Gastrocnemius medialis (tissue), 4 donors: ENCODE data around the gene EXOC3L4. TPM values are rescaled to one million over a fixed set of nuclear protein-coding genes. Genes with fewer than 3 reads are reported as not detected.

Experiments
- ATAC-seq, 2 donors: fragments of 150-250 bp; one replicate each; pipeline ENCODE4 v1.9.1; 2016
- DNase-seq, 2 donors: peaks; one replicate each; pipeline ENCODE4 v3.0.0-alpha.2; 2019
- H3K27ac ChIP-seq, 4 donors: fragments of 200-600 bp; sonication (generic); 1 replicate in 1 of 4; 2 replicates in 3 of 4; pipeline ENCODE4 v1.5.1; 2016 to 2018; ENCODE audit warnings: mild to moderate bottlenecking in 2 of 4, moderate library complexity in 1 of 4
- H3K27me3 ChIP-seq, 3 donors: fragments of 200-600 bp; sonication (generic) in 2 of 3; 1 replicate in 1 of 3; 2 replicates in 2 of 3; pipeline versions ENCODE4 v1.5.1 to v1.6.0; 2016 to 2019; ENCODE audit warnings: mild to moderate bottlenecking in 1 of 3, moderate library complexity in 1 of 3
- H3K36me3 ChIP-seq, 2 donors: fragments of 200-600 bp; sonication (generic) in 1 of 2; one replicate each; pipeline ENCODE4 v1.5.1; 2017 to 2018
- H3K4me1 ChIP-seq, 2 donors: fragments of 200-600 bp; sonication (generic) in 1 of 2; one replicate each; pipeline ENCODE4 v1.5.1; 2016 to 2017; ENCODE audit warnings: mild to moderate bottlenecking in 2 of 2
- H3K4me3 ChIP-seq, 4 donors: fragments of 200-600 bp; sonication (generic) in 3 of 4; 1 replicate in 1 of 4; 2 replicates in 3 of 4; pipeline ENCODE4 v1.5.1; 2016 to 2019; ENCODE audit warnings: mild to moderate bottlenecking in 2 of 4
- H3K9me3 ChIP-seq, 3 donors: fragments of 200-600 bp; sonication (generic) in 2 of 3; 1 replicate in 1 of 3; 2 replicates in 2 of 3; pipeline ENCODE4 v1.5.1; 2016 to 2019
- POLR2A ChIP-seq, 2 donors: fragments of 450-650 bp; IDR thresholded peaks; one replicate each; pipeline ENCODE4 v1.6.1; 2017; ENCODE audit warnings: antibody characterized with exemption in 2 of 2, mild to moderate bottlenecking in 2 of 2, moderate library complexity in 2 of 2
- in situ Hi-C, 4 donors: fragments of 200-750 bp; cut with MboI; loops; one replicate each; pipeline versions ENCODE4 v1.15.0 to v1.8.0; 2017; ENCODE audit warnings: low sequenced_read_pairs in 4 of 4
- intact Hi-C: fragments of 100-400 bp; cut with DNase I; formaldehyde crosslinking; loops from one replicate; pipeline ENCODE4 v1.15.1; 2023; ENCODE audit warnings: low total_unique reads
- total RNA-seq, 4 donors: library from RNA; depleted of rRNA; stranded (reverse); fragments of >200 nt; gene quantifications; one replicate each; pipeline versions ENCODE4 v1.1.0 to v1.2.3, GENCODE V29; 2016
- TF ChIP-seq, protein P1 (sequence below), 5 experiments: fragments of 450-650 bp in 3 of 5; fragments of 200-600 bp in 2 of 5; sonication (generic) in 2 of 5; IDR thresholded peaks in 4 of 5; conservative IDR thresholded peaks in 1 of 5; 1 replicate in 4 of 5; 2 replicates in 1 of 5; pipeline ENCODE4 v1.5.1; 2016 to 2019; ENCODE audit warnings: antibody characterized with exemption in 5 of 5, mild to moderate bottlenecking in 3 of 5, moderate library complexity in 3 of 5

Gene EXOC3L4
- total RNA-seq, 4 donors from 2014 or later = 0.35 to 2.4 TPM; not detected in 2

DNA sequence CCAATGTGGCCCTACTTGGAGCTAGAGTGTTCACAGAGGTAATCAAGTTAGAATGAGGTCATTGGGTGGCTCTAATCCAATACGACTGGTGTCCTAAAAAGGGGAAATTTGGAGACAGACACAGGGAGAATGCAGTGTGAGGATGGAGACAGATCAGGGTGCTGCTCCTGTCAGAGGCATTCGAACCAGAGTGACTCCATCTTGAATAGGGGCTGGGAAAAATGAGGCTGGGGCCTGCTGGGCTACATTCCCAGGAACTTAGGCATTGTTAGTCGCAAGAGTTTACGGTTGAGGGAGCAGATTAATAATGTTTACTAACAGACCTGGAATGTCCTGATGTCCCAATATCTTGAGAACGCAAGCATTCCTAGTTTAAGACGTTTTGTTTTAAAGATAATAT is 49.0 kb downstream of the EXOC3L4 start:
- intact Hi-C loops = no loop called here
- ATAC-seq (no peak), DNase-seq (no peak)
- Histone ChIP-seq H3K4me3 (no peak overlapping the region), H3K36me3 (no peaks in the 10 kb centered on the region), H3K27ac (no peak overlapping the region), H3K4me1 (peaks cover 0 to 2% of the 10 kb centered on the region in 2 donors), H3K9me3 (no peaks in the 10 kb centered on the region), H3K27me3 (no peaks in the 10 kb centered on the region)
- TF ChIP-seq, protein P1, sequence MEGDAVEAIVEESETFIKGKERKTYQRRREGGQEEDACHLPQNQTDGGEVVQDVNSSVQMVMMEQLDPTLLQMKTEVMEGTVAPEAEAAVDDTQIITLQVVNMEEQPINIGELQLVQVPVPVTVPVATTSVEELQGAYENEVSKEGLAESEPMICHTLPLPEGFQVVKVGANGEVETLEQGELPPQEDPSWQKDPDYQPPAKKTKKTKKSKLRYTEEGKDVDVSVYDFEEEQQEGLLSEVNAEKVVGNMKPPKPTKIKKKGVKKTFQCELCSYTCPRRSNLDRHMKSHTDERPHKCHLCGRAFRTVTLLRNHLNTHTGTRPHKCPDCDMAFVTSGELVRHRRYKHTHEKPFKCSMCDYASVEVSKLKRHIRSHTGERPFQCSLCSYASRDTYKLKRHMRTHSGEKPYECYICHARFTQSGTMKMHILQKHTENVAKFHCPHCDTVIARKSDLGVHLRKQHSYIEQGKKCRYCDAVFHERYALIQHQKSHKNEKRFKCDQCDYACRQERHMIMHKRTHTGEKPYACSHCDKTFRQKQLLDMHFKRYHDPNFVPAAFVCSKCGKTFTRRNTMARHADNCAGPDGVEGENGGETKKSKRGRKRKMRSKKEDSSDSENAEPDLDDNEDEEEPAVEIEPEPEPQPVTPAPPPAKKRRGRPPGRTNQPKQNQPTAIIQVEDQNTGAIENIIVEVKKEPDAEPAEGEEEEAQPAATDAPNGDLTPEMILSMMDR (IDR thresholded peaks at IDR 0.05 in 4 of 5, conservative IDR thresholded peaks at IDR 0.05 in 1 of 5) = no peak
- TF ChIP-seq POLR2A (IDR thresholded peaks at IDR 0.05) = no peak
- in situ Hi-C loops = no loop called here

DNA sequence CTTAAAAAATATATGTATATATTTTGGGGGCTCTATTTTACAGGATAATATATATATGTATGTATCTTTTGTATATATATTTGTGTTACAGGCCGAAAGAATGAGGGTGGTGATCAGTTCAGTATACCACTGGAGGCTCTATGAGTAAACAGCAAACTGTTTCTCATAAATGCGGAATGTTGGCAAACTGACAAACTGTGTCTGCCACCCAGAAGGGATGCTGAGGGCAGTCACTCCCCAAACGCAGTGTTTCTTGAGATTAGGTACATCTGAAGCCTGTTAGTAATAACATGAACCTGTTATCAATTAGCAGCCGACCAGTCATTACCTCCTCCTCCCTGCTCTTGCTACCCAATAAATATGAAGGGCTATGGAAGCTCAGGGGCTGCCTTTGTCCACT is 49.6 kb downstream of the EXOC3L4 start:
- ATAC-seq (no peak), DNase-seq (no peak)
- TF ChIP-seq, protein P1 (IDR thresholded peaks at IDR 0.05 in 4 of 5, conservative IDR thresholded peaks at IDR 0.05 in 1 of 5) = no peak
- Histone ChIP-seq H3K27me3 (no peaks in the 10 kb centered on the region), H3K36me3 (no peaks in the 10 kb centered on the region), H3K4me3 (no peak overlapping the region), H3K4me1 (peaks cover 0 to under 1% of the 10 kb centered on the region in 2 donors), H3K9me3 (no peaks in the 10 kb centered on the region), H3K27ac (no peak overlapping the region)
- in situ Hi-C loops (no loop called here), intact Hi-C loops (no loop called here)

DNA sequence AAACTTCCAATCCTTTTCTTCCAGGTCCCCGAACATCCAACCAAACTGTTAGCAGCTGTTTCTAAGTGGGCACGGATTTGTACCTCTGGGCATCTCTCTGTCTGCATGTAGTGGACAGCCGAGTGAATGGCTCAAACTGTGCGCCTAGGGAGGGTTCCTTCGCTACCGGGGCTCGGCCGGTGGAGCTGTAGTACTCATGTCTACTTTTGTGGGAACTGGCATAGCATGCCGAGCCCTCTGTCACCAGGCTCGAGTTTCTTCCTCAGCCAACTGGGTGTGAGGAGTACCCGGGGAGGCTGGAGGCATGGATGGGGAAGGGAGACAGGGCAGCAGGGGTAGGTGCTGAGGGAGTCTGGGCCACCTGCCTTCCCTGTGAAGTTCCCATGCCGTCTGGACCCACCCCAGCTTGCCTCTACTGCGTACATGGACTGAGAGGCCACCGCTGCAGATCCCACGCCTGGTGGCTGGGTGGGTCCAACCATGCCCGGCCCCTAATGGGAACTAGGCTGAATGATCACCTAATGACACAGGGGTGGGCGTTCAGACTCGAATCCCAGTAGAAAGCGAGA is 51.7 kb downstream of the EXOC3L4 start:
- in situ Hi-C loops = no loop called here
- H3K27me3 ChIP-seq = no peaks in the 10 kb centered on the region

DNA sequence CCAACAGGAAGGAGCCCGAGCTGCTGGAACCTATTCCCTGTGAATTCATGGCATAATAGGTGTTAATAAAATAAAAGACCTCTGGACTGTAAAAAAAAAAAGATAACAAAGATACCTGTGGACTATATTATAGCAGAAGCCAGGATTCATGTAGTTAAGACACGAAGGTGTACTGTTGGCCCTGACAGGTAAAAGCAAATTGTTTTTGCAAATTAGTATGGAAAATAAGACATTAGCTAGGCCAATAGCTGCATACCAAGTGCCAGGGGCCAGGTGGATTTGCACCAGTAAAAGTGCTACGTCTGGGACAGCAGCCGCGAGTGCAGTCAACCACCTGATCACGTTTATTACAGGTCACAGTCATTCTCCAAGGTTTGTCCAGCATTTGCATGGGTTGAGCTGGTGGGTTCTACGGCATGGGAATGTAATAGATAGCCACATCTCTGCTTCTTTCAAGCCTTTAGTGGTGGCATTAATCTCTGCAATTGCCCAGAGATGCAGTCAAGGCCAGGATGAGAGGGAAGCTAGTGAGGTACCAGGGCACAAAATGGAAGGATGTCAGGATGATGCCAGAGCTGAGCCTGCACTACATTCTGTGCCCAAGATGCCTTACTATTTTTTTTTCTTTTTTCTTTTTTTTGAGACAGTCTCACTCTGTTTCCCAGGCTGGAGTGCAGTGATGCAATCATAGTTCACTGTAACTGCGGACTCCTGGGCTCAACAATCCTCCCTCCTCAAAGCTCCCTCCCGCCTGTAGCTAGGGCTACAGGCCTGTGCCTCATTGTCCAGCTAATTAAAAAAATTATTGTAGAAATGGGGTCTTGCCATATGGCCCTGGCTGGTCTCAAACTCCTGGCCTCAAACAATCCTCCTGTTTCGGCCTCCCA is 55.1 kb downstream of the EXOC3L4 start:
- TF ChIP-seq, protein P1 (IDR thresholded peaks at IDR 0.05 in 4 of 5, conservative IDR thresholded peaks at IDR 0.05 in 1 of 5) = no peak
- no peak for TF ChIP-seq POLR2A (IDR thresholded peaks at IDR 0.05)
- intact Hi-C loops (no loop called here), in situ Hi-C loops (no loop called here)
- no peak overlapping the region for H3K27ac ChIP-seq
- no peaks in the 10 kb centered on the region for H3K9me3 ChIP-seq
- H3K27me3 ChIP-seq = no peaks in the 10 kb centered on the region
- DNase-seq (no peak), ATAC-seq (no peak)
- peaks cover 2% of the 10 kb centered on the region in 2 donors for H3K4me1 ChIP-seq
- H3K36me3 ChIP-seq = no peaks in the 10 kb centered on the region
- H3K4me3 ChIP-seq = no peak overlapping the region

More for the DNA sequence above, 51.7 kb downstream of the EXOC3L4 start:
- TF ChIP-seq, protein P1 (IDR thresholded peaks at IDR 0.05 in 4 of 5, conservative IDR thresholded peaks at IDR 0.05 in 1 of 5) = no peak
- no peak for TF ChIP-seq POLR2A (IDR thresholded peaks at IDR 0.05)
- DNase-seq (no peak), ATAC-seq (no peak)
- Histone ChIP-seq H3K36me3 (no peaks in the 10 kb centered on the region), H3K4me3 (no peak overlapping the region), H3K4me1 (no peaks in the 10 kb centered on the region), H3K27ac (no peak overlapping the region), H3K9me3 (no peaks in the 10 kb centered on the region)
- intact Hi-C loops = no loop called here
